ENCODE data around the gene KRT81.

Gene KRT81

DNA sequence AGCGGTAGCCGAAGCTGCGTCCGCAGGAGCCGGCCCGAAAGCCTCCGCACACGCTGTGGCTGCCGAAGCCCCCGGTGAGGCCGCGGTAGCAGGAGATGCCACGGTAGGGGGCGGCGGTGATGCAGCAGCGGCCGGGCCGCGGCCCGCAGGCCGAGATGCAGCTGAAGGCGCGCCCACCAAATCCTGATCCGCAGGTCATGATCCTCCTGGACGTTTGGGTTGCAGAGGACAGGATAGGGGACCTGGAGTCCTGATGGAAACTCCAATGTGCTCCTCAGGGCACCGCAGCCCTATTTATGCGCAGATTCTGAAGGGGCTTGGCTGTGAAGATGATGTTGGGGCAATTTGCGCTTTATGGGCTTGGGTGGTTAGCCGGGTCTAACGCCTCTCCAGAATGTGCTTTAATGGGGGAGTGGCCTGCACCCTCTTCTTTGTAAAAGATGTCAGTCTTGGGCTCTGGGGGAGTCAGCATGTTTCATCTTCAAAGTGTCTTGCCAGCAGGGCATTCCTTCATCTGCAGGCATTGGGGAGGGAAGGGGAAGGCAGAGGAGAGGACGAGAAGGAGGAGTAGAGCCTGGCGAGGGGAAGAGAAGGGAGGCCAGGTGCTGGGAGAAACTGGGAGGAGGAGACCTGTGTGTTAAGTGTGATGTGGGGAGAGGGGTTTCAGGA lies at the start of gene KRT81:
Gene KRT81, minus strand, starts transcription at position 268 of the 669 bp plus-strand sequence. Its CDS starts 69 bp downstream, at position 199.
- TF ChIP-seq, protein P1, sequence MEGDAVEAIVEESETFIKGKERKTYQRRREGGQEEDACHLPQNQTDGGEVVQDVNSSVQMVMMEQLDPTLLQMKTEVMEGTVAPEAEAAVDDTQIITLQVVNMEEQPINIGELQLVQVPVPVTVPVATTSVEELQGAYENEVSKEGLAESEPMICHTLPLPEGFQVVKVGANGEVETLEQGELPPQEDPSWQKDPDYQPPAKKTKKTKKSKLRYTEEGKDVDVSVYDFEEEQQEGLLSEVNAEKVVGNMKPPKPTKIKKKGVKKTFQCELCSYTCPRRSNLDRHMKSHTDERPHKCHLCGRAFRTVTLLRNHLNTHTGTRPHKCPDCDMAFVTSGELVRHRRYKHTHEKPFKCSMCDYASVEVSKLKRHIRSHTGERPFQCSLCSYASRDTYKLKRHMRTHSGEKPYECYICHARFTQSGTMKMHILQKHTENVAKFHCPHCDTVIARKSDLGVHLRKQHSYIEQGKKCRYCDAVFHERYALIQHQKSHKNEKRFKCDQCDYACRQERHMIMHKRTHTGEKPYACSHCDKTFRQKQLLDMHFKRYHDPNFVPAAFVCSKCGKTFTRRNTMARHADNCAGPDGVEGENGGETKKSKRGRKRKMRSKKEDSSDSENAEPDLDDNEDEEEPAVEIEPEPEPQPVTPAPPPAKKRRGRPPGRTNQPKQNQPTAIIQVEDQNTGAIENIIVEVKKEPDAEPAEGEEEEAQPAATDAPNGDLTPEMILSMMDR (IDR thresholded peaks at IDR 0.05; ENCODE audit: borderline replicate concordance, insufficient read depth, low read depth, low read length): no peak
- no peak within 1 kb of the TSS for H3K4me3 ChIP-seq (ENCODE audit: low read depth, low read length)

DNA sequence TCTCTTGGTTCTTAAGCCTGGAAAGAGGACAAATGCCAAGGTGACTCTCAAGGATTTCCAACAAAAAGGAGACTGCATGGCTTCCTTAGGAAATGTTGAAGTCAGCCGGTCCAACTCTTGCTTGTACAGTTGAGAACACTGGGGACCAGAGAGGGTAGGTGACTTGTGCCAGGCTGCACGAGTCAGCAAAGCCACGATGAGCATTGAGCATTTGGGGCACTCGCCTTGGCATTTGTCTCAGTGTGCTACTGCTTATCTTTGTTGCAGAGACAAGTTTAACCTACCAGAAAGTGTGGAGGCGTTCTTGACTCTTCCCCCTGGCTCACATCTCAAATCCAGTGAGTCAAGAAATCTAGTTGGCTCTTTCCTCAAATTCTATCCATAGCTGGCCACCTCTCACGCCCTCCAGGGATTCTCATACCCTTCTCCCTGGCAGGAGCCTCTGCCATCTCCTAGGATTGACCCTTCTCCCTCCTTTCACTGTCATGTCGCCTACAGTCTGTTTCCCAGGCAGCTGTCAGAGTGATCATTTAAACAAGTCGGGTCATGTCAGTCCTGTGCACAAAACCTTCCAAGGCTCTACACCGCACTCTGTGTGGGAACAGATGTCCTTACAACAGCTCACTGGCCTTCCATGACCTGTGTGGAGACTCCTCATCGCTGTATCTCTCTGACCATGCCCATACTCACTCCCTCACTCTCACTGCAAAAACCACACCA lies 47.1 kb upstream of the KRT81 start:
- TF ChIP-seq, protein P1 (IDR thresholded peaks at IDR 0.05; ENCODE audit: borderline replicate concordance, insufficient read depth, low read depth, low read length): no peak
- H3K4me3 ChIP-seq (ENCODE audit: low read depth, low read length): no peak overlapping the region

DNA sequence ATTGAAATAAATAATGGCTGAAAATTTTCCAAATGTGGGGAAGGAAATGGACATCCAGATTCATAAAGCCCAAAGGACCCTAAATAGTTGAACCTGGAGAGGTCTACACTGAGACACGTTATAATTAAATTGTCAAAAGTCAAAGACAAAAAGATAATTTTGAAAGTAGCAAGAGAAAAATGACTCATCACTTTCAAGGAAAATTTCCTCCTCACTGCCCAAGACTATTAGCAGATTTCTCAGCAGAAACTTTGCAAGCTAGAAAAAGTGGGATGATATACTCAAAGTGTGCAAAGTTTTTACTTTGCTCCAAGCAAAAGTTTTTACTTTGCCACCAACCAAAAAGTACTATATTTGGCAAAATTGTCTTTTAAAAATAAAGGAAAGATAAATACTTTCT lies 45.7 kb upstream of the KRT81 start:
- TF ChIP-seq, protein P1 (IDR thresholded peaks at IDR 0.05; ENCODE audit: borderline replicate concordance, insufficient read depth, low read depth, low read length): no peak
- no peak overlapping the region for H3K4me3 ChIP-seq (ENCODE audit: low read depth, low read length)

DNA sequence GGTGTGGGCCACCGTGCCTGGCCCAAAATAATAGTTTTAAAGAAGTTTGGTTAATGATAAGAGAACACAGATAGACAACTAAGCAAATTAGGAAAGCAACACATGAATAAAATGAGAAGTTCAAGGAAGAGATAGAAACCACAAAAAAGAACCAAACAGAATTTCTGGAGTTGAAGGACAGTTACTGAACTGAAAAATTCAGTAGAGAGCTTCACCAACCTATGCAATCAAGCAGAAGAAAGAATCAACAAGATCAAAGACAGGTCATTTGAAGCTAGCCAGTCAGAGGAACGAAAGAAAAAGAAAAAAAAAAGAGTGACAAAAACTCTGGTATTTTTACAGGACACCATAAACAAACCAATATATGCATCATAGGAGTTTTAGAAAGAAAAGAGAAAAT lies 45.3 kb upstream of the KRT81 start:
- H3K4me3 ChIP-seq (ENCODE audit: low read depth, low read length): no peak overlapping the region
- TF ChIP-seq, protein P1 (IDR thresholded peaks at IDR 0.05; ENCODE audit: borderline replicate concordance, insufficient read depth, low read depth, low read length): no peak

DNA sequence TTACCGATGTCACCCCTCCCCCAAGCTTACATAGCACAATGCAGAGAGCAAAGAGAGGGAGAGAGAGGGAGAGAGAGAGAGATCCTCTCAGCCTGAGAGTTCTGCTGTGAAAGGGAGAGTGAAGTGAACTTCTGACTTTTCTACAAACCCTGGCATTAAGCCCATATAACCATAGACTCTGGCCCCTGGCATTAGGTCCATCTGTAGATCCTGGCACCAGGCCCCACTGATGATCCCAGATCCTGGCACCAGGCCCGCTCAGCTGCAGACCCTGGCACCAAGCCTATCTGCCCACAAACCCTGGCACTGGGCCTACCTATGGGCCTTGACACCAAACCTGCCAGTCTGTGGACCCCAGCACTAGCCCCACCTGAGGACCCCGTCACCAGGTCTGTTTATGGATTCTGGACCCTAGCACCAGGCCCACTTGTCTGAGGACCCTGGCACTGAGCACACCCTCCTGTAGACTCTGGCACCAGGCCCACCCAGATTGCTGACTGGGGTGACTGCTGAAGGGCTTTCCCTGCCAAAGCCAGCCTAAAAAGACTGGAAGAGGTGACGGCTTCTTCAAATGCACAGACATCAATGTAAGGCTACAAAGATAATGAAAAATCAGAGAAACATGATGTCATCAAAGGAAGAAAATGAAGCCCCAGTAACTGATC lies 44.4 kb upstream of the KRT81 start:
- TF ChIP-seq, protein P1 (IDR thresholded peaks at IDR 0.05; ENCODE audit: borderline replicate concordance, insufficient read depth, low read depth, low read length): no peak
- H3K4me3 ChIP-seq (ENCODE audit: low read depth, low read length): no peak overlapping the region

DNA sequence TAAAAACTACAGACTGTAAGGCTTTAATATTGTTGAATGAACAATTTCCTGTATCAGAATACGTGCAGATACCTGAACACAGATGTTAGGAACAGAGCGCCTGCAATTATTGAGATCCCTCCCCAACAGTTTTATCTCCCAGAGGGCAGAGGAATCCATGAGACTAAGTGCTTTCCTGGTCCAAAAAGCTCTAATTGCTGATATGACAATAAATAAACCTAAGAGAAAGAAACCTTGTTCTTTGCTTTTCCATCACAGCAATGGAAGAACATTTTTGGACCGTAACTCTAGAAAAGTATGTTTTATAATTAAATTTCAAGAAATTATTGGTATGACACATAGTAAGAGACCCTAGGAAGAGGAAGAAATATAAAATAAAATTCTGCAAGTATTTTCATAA lies 42.9 kb upstream of the KRT81 start:
- H3K4me3 ChIP-seq (ENCODE audit: low read depth, low read length): no peak overlapping the region
- TF ChIP-seq, protein P1 (IDR thresholded peaks at IDR 0.05; ENCODE audit: borderline replicate concordance, insufficient read depth, low read depth, low read length): no peak
